Neuronal stem cell (in vitro differentiated cells): Measurements from ENCODE around the gene ADGRL4. TPM values are rescaled to one million over a fixed set of nuclear protein-coding genes. Genes with fewer than 3 reads are reported as not detected.

Experiments
- DNase-seq: peaks from one replicate; pipeline ENCODE4 v3.0.0-alpha.2; 2013; ENCODE audit warnings: low spot score
- H2AFZ ChIP-seq: one replicate; pipeline ENCODE4 v1.6.1; 2013; ENCODE audit warnings: mild to moderate bottlenecking, low read length, inconsistent platforms
- H2AK5ac ChIP-seq: 2 replicates; pipeline ENCODE4 v1.6.1; 2013; ENCODE audit warnings: low read depth, mild to moderate bottlenecking, inconsistent platforms, low read length, moderate library complexity, mixed read lengths
- H2BK120ac ChIP-seq: 2 replicates; pipeline ENCODE4 v1.6.1; 2013; ENCODE audit warnings: low read depth, mild to moderate bottlenecking, inconsistent platforms, low read length, moderate library complexity, mixed read lengths
- H2BK12ac ChIP-seq: one replicate; pipeline ENCODE4 v1.6.1; 2013; ENCODE audit warnings: low read length, inconsistent platforms
- H2BK15ac ChIP-seq: 2 replicates; pipeline ENCODE4 v1.6.1; 2013; ENCODE audit warnings: mild to moderate bottlenecking, low read length, inconsistent platforms, mixed read lengths
- H2BK5ac ChIP-seq: one replicate; pipeline ENCODE4 v1.6.1; 2013; ENCODE audit warnings: inconsistent platforms, mild to moderate bottlenecking, low read length, moderate library complexity
- H3K14ac ChIP-seq: one replicate; pipeline ENCODE4 v1.6.1; 2013; ENCODE audit warnings: low read length, inconsistent platforms
- H3K18ac ChIP-seq: 2 replicates; pipeline ENCODE4 v1.6.1; 2013; ENCODE audit warnings: low read length, inconsistent platforms
- H3K23ac ChIP-seq: 2 replicates; pipeline ENCODE4 v1.6.1; 2013; ENCODE audit warnings: low read depth, mild to moderate bottlenecking, mixed read lengths, low read length, inconsistent platforms; ENCODE audit not compliant: poor library complexity
- H3K27ac ChIP-seq: replicated peaks from 3 replicates; pipeline ENCODE4 v1.5.1; 2013; ENCODE audit warnings: low read length, inconsistent platforms
- H3K27me3 ChIP-seq, 3 experiments: 2 replicates each; pipeline ENCODE4 v1.6.1; 2013; ENCODE audit warnings: low read length in 3 of 3, mild to moderate bottlenecking in 2 of 3, inconsistent platforms in 1 of 3, low read depth in 1 of 3, mixed read lengths in 1 of 3, moderate library complexity in 1 of 3; ENCODE audit not compliant: control insufficient read depth in 3 of 3, insufficient read depth in 3 of 3
- H3K36me3 ChIP-seq, 2 donors: replicated peaks in 1 of 2; 2 replicates each; pipeline ENCODE4 v1.6.1; 2013; ENCODE audit warnings: low read length in 2 of 2; ENCODE audit not compliant: control insufficient read depth in 2 of 2, insufficient read depth in 2 of 2
- H3K4ac ChIP-seq: 2 replicates; pipeline ENCODE4 v1.6.1; 2013; ENCODE audit warnings: inconsistent platforms, mild to moderate bottlenecking, low read length, moderate library complexity
- H3K4me1 ChIP-seq, 2 donors: 1 replicate in 1 of 2; 2 replicates in 1 of 2; pipeline ENCODE4 v1.6.1; 2013; ENCODE audit warnings: low read length in 2 of 2, low read depth in 1 of 2; ENCODE audit not compliant: control insufficient read depth in 2 of 2, insufficient read depth in 1 of 2
- H3K4me2 ChIP-seq: one replicate; pipeline ENCODE4 v1.6.1; 2013; ENCODE audit warnings: mild to moderate bottlenecking, low read length, inconsistent platforms; ENCODE audit not compliant: insufficient read depth, poor library complexity, severe bottlenecking
- H3K4me3 ChIP-seq, 2 donors: 2 replicates each; pipeline ENCODE4 v1.5.1; 2013; ENCODE audit warnings: low read length in 2 of 2, mild to moderate bottlenecking in 2 of 2, inconsistent platforms in 1 of 2, moderate library complexity in 1 of 2
- H3K79me1 ChIP-seq: one replicate; pipeline ENCODE4 v1.6.1; 2013; ENCODE audit warnings: low read depth, mild to moderate bottlenecking, inconsistent platforms, low read length, moderate library complexity
- H3K9ac ChIP-seq: one replicate; pipeline ENCODE4 v1.6.1; 2013; ENCODE audit warnings: mild to moderate bottlenecking, low read depth, low read length, inconsistent platforms; ENCODE audit not compliant: poor library complexity
- H3K9me3 ChIP-seq, 2 donors: replicated peaks in 1 of 2; 2 replicates each; pipeline versions ENCODE3 to v1.6.1; 2013; ENCODE audit warnings: low read length in 2 of 2, mild to moderate bottlenecking in 2 of 2, inconsistent platforms in 1 of 2, low read depth in 1 of 2, mixed read lengths in 1 of 2, moderate library complexity in 1 of 2; ENCODE audit not compliant: control insufficient read depth in 2 of 2, insufficient read depth in 1 of 2
- H4K8ac ChIP-seq: one replicate; pipeline ENCODE4 v1.6.1; 2013; ENCODE audit warnings: low read depth, mild to moderate bottlenecking, inconsistent platforms, low read length, moderate library complexity
- H4K91ac ChIP-seq: one replicate; pipeline ENCODE4 v1.6.1; 2013; ENCODE audit warnings: low read length, low read depth, mild to moderate bottlenecking, inconsistent platforms; ENCODE audit not compliant: poor library complexity
- WGBS, 2 donors: extraction: QIAGEN DNeasy Blood & Tissue Kit; methylation state at CpG; one replicate each; pipeline ENCODE4 v1.1.7; 2013; ENCODE audit warnings: missing lambda C conversion rate in 2 of 2, mixed read lengths in 1 of 2; ENCODE audit not compliant: insufficient read length in 2 of 2, insufficient replicate concordance in 1 of 2; ENCODE audit errors: extremely low coverage in 2 of 2; 5-methylcytosine and 5-hydroxymethylcytosine counted together
- polyA plus RNA-seq, 2 experiments: library from polyadenylated mRNA; stranded (reverse); fragments of 200-250 nt; gene quantifications; one replicate each; pipeline ENCODE4 v1.2.3, GENCODE V29; 2013

ADGRL4 gene
- 0.35 TPM for polyA plus RNA-seq (2013, experiment 1 of 2)
- 0.29 TPM for polyA plus RNA-seq (2013, experiment 2 of 2)

- Histone ChIP-seq H3K14ac (no peak within 1 kb of the TSS), H3K79me1 (no peaks in the 10 kb centered on the region), H3K18ac (peak within 1 kb of the TSS; percentile 63), H3K27me3 (no peaks in the 10 kb centered on the region), H2BK5ac (no peak within 1 kb of the TSS), H3K4me3 (peak within 1 kb of the TSS; percentile 41 to 76), H2BK15ac (no peak within 1 kb of the TSS), H3K9ac (peak within 1 kb of the TSS; percentile 4), H3K4me2 (peak within 1 kb of the TSS; percentile 48), H4K91ac (no peak within 1 kb of the TSS), H2BK120ac (no peak within 1 kb of the TSS), H3K23ac (no peak within 1 kb of the TSS), H3K4me1 (no peaks in the 10 kb centered on the region), H4K8ac (no peak within 1 kb of the TSS), H2AFZ (peak within 1 kb of the TSS; percentile 72), H2BK12ac (no peak within 1 kb of the TSS), H3K36me3 (no peaks in the 10 kb centered on the region), H3K4ac (no peak within 1 kb of the TSS), H2AK5ac (no peak within 1 kb of the TSS), H3K9me3 (no peaks in the 10 kb centered on the region), H3K27ac (no peak within 1 kb of the TSS)
- no CpG with 5 or more reads among the region's 35 CpGs for WGBS, 2 donors
- DNase-seq, result peak; percentile 41
These were observed at the start of gene ADGRL4 for GRCh38 chr1:79006564-79006963. TSS of gene ADGRL4 (minus strand) at chr1:79006730. CDS start at chr1:79006654, 76 bp downstream.

GRCh38 chr1:79055856-79056255 is 49.3 kb upstream of the ADGRL4 start:
- Histone ChIP-seq H2BK12ac (no peak overlapping the region), H3K27me3 (no peaks in the 10 kb centered on the region), H3K4me1 (no peaks in the 10 kb centered on the region), H2BK15ac (no peak overlapping the region), H3K9ac (no peak overlapping the region), H3K23ac (no peak overlapping the region), H3K36me3 (no peaks in the 10 kb centered on the region), H3K14ac (peak overlapping the region; percentile 58), H3K27ac (no peak overlapping the region), H2BK5ac (no peak overlapping the region), H3K18ac (no peak overlapping the region), H4K8ac (no peak overlapping the region), H3K4me3 (no peak overlapping the region), H3K4ac (no peak overlapping the region), H4K91ac (no peak overlapping the region), H2AFZ (no peak overlapping the region), H3K79me1 (no peaks in the 10 kb centered on the region), H2BK120ac (no peak overlapping the region), H3K9me3 (peaks cover 2 to 4% of the 10 kb centered on the region in 2 donors), H2AK5ac (no peak overlapping the region), H3K4me2 (no peak overlapping the region)
- DNase-seq, result no peak
- WGBS, 2 donors, result no CpG with 5 or more reads among the region's 15 CpGs

- H2AK5ac ChIP-seq, result no peak overlapping the region
- no peaks in the 10 kb centered on the region for H3K27me3 ChIP-seq
- no peak overlapping the region for H4K8ac ChIP-seq
- H3K4me3 ChIP-seq, result no peak overlapping the region
- no peak overlapping the region for H4K91ac ChIP-seq
- H3K4me1 ChIP-seq, result no peaks in the 10 kb centered on the region
- H3K14ac ChIP-seq, result no peak overlapping the region
- H3K79me1 ChIP-seq, result no peaks in the 10 kb centered on the region
- H3K27ac ChIP-seq, result no peak overlapping the region
- no peak overlapping the region for H3K18ac ChIP-seq
- DNase-seq, result no peak
- H3K36me3 ChIP-seq, result no peaks in the 10 kb centered on the region
- no peak overlapping the region for H3K9ac ChIP-seq
- H3K4me2 ChIP-seq, result no peak overlapping the region
- no peak overlapping the region for H2BK120ac ChIP-seq
- peaks cover 0 to 2% of the 10 kb centered on the region in 2 donors for H3K9me3 ChIP-seq
- no peak overlapping the region for H2BK12ac ChIP-seq
- 100% methylated on average over 1 of the region's 4 CpGs; no CpG with 5 or more reads in 1 of the 2 donors for whole genome bisulfite sequencing, 2 donors
- no peak overlapping the region for H3K4ac ChIP-seq
- no peak overlapping the region for H2AFZ ChIP-seq
- no peak overlapping the region for H3K23ac ChIP-seq
- no peak overlapping the region for H2BK5ac ChIP-seq
- H2BK15ac ChIP-seq, result no peak overlapping the region
These were observed 46.4 kb upstream of the ADGRL4 start for GRCh38 chr1:79052829-79053449.

- H3K18ac ChIP-seq, result peak overlapping the region; percentile 48
- no peak overlapping the region for H3K27ac ChIP-seq
- H2BK120ac ChIP-seq, result no peak overlapping the region
- no peak overlapping the region for H2BK5ac ChIP-seq
- H3K4me1 ChIP-seq, result no peaks in the 10 kb centered on the region
- no peak overlapping the region for H2AK5ac ChIP-seq
- no peak overlapping the region for H4K91ac ChIP-seq
- H3K4me2 ChIP-seq, result no peak overlapping the region
- DNase-seq, result no peak
- no peak overlapping the region for H2BK15ac ChIP-seq
- no peak overlapping the region for H3K23ac ChIP-seq
- no peak overlapping the region for H3K4me3 ChIP-seq
- WGBS, 2 donors, result no CpG with 5 or more reads among the region's 18 CpGs
- no peak overlapping the region for H3K4ac ChIP-seq
- H4K8ac ChIP-seq, result no peak overlapping the region
- no peaks in the 10 kb centered on the region for H3K79me1 ChIP-seq
- no peak overlapping the region for H3K9ac ChIP-seq
- no peaks in the 10 kb centered on the region for H3K36me3 ChIP-seq
- no peak overlapping the region for H2BK12ac ChIP-seq
- no peak overlapping the region for H3K14ac ChIP-seq
- H2AFZ ChIP-seq, result peak overlapping the region; percentile 18
- H3K9me3 ChIP-seq, result no peaks in the 10 kb centered on the region
- no peaks in the 10 kb centered on the region for H3K27me3 ChIP-seq
These were observed 38.6 kb upstream of the ADGRL4 start for GRCh38 chr1:79044974-79045650.
